GM06990 (cell line): ENCODE data around the gene PLA2G1B.

Experiments
- DNase-seq: peaks from one replicate; pipeline ENCODE4 v3.0.0-alpha.2; 2011; ENCODE audit not compliant: insufficient read length; ENCODE audit errors: extremely low read depth
- H3K27me3 ChIP-seq: replicated peaks from 2 replicates; pipeline ENCODE4 v1.6.0; 2011; ENCODE audit warnings: low read length; ENCODE audit not compliant: control insufficient read depth, insufficient read depth
- H3K36me3 ChIP-seq: 2 replicates; pipeline ENCODE4 v1.5.1; 2011; ENCODE audit warnings: low read length; ENCODE audit not compliant: control insufficient read depth, insufficient read depth
- H3K4me3 ChIP-seq: replicated peaks from 2 replicates; pipeline ENCODE4 v1.5.1; 2011; ENCODE audit warnings: low read depth, mild to moderate bottlenecking, control low read depth, low read length
- CTCF ChIP-seq: IDR thresholded peaks from 2 replicates; pipeline ENCODE4 v1.5.1; 2011; ENCODE audit warnings: low read length, control low read depth, mild to moderate bottlenecking, inconsistent platforms; ENCODE audit not compliant: insufficient read depth, poor library complexity, severe bottlenecking

PLA2G1B gene

GRCh38 chr12:120332523-120332922 lies 4.9 kb upstream of the PLA2G1B start:
- no peaks in the 10 kb centered on the region for H3K36me3 ChIP-seq
- no peak for TF ChIP-seq CTCF
- H3K4me3 ChIP-seq, result no peak overlapping the region
- no peaks in the 10 kb centered on the region; the same call in 1 of the 2 replicates for H3K27me3 ChIP-seq
- DNase-seq, result no peak

DNA sequence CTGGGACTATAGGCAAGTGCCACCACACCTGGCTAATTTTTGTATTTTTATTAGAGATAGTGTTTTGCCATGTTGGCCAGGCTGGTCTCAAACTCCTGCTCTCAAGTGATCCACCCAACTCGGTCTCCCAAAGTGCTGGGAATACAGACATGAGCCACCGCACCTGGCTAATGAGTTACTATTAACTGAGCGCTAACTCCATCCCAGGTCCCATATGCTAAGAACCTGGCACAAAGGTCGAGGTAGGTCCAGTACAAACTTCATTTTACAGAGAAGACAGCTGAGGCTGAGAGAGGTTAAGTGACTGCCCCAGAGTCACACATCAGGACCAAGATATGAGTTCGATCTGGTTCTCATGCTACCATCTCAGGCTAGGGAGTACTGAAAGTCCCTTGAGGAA lies 4.5 kb upstream of the PLA2G1B start:
- no peak for TF ChIP-seq CTCF
- DNase-seq, result no peak
- no peaks in the 10 kb centered on the region for H3K36me3 ChIP-seq
- no peak overlapping the region for H3K4me3 ChIP-seq
- H3K27me3 ChIP-seq, result no peaks in the 10 kb centered on the region; the same call in 1 of the 2 replicates

DNA sequence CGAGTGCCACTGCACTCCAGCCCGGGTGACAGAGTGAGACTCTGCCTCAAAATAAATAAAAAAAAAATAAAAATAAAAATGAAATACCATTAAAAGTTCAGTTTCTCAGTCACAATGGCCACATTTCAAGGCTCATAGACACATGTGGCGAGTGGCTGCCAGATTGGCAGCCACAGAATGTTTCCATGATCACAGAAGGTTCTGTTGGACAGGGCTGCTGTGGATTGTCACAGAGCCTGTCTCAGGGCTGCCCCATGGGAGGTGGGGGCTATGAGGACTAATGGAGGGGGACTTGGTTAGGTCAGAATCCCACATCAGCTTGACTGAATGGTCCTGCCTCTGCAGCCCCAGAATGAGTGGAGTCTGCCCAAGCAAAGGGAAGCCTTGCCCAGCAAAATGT lies 3.8 kb upstream of the PLA2G1B start:
- no peak for DNase-seq
- no peak for TF ChIP-seq CTCF
- H3K27me3 ChIP-seq, result no peaks in the 10 kb centered on the region; the same call in 1 of the 2 replicates
- no peak overlapping the region for H3K4me3 ChIP-seq
- no peaks in the 10 kb centered on the region for H3K36me3 ChIP-seq

DNA sequence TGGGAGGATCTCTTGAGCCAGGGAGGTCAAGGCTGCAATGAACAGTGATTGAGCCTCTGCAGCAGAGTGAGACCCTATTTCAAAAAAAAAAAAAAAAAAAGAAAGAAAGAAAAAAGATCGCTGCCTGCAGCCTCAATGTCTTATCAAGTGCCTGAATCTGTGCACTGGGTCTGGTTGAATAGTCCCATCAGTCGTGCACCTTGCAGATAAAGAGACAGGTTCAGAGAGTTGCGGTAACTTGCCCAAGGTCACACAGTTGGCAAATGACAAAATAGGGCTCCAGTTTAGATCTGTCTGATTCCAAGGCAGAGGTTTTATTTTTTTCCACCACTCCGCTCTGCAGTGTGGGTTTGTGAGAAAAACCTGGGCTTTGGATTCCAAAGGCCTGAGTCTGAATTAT lies 649 bp upstream of the PLA2G1B start:
- no peak for TF ChIP-seq CTCF
- no peak overlapping the region for H3K4me3 ChIP-seq
- H3K36me3 ChIP-seq, result no peaks in the 10 kb centered on the region
- H3K27me3 ChIP-seq, result no peaks in the 10 kb centered on the region; the same call in 1 of the 2 replicates
- no peak for DNase-seq

GRCh38 chr12:120324841-120325417 lies 2.6 kb downstream of the PLA2G1B start:
- no peak overlapping the region for H3K4me3 ChIP-seq
- H3K27me3 ChIP-seq, result no peaks in the 10 kb centered on the region; the same call in 1 of the 2 replicates
- no peak for DNase-seq
- no peak for TF ChIP-seq CTCF
- H3K36me3 ChIP-seq, result no peaks in the 10 kb centered on the region

- DNase-seq, result no peak
- no peak overlapping the region for H3K4me3 ChIP-seq
- H3K27me3 ChIP-seq, result no peaks in the 10 kb centered on the region; the same call in 1 of the 2 replicates
- H3K36me3 ChIP-seq, result no peaks in the 10 kb centered on the region
- TF ChIP-seq CTCF, result no peak
Observed at GRCh38 chr12:120323772-120324171, 3.8 kb downstream of the PLA2G1B start.
